HG03064 (cell line): ENCODE measurements around the gene ACADVL.

Source experiments
- ATAC-seq: cut with Tn5 transposase; IDR thresholded peaks from one replicate; pipeline ENCODE4 v1.9.1; 2021; ENCODE audit warnings: low read depth; ENCODE audit not compliant: unreplicated experiment

The ACADVL gene

DNA sequence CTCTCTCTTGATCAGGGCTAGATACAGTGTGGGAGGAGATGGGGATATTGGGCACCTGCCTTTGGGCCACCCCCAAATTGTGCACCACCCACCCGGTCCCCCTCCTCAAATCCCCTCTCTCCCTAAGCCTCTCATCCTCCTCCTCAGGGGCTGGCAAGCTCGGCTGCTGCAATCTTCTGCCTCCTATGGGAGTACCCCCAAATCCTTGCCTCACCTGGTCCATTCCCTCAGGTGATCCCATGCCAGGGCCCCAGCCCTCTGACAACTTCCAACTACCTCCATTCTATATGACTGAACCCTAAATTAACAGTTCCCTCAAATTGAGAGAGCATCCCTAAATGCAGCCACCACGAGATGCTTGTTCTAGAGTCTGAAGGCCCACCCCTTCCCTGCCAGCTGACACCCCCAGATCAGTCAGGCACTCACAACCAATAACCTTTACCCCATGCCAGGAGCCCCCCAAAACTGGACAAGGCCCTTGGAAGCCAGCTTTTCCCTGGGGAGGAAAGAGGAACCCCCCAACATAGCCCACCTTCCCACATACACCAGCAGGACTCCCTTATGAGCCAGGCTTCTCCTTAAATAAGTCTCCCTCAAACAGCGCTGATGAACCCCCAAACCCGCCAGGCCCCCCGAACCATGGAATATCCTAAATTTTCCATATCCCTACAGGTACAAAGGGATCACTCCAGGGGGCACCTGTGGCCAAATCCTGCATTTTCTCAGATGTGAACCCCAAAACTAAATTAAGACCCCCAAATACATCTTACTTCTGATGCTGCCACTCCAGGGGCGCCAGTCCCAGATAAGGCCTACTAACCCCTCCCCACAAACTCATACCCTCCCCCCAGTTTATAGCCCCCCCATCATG lies 3.3 kb upstream of the ACADVL start:
- ATAC-seq: no peak

DNA sequence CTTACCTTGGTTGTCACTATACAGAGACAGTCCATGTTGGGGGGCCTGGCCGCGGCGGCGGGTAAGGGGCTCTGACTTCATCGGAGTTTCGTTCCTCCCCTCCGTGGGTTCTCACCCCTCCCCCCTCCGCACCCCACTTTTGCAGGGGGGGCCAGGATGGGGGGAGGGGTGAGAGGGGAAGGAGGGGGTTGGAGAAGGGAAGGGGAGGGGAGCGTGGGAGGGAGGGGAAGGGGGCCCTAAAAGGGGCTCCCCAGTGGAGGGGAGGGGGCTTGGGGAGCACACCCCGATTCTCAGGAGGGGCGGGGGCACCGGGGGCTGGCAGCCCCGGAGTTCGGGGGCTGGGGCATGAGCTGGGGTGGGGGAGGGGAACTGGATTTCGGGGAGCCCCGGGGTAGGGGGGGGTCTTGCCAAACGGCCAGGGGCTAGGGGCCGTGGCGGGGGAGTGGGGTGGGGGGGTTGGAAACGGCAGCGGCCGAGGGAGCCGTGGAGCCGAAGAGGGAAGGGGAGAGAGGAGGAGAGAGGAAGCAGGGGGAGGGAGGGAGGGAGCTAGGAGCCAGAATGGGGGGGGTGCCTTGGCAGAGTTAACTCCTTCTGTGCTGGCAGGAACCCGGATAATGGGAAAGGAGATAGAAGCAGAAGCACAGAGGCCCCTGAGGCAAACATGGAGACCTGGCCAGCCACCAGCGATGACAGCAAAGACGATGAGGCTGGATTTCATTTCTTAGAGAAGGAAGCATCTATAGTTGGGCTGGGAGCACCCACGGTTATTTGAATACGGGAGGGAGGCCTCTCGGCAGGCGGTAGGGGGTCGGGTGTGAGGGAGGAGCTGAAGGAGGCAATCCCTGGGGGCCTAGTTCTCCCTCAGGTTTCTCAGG lies 2.4 kb upstream of the ACADVL start:
- ATAC-seq: no peak

DNA sequence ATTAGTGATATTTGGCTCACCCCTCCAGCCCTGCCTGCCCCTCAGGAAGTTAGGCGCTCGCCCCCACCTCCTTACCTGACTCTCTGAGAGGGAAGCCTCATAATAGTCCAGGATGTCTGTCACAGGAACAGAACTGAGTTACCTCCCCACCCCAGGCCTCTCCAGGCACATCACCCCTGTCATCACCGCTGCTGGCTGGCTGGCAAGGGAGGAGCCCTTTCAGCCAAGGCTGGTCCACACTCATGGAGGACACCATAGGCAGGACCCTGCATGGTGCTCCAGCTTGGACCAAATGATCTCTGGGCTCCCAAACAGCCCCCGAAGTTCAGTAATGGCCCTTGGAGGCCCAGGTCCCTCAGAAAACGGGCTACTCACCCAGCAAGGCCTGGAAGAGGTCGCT lies 1.6 kb upstream of the ACADVL start:
- no peak for ATAC-seq

DNA sequence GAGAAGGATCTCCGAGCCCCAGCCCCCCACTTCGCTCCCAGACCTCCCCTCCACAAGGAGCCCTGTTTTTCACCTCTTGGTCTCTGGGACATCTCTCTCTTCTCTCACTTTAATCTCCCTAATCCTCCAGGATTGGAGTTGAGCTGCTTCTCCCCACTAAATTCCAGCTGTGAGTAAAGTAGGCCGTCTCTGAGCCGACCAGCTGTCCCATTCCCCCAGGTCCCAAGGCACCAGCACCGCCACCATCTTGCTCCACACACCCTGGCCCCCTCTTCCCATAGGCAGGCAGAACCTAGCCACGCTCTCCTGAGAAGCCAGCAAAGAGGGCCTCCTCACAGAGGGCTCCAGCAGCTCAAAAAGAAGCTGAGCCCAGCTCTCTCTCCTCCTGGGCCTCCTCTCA lies 980 bp upstream of the ACADVL start:
- ATAC-seq: no peak

- ATAC-seq: no peak
Measured at GRCh38 chr17:7219229-7219811, 418 bp upstream of the ACADVL start.

GRCh38 chr17:7220593-7221277 lies 997 bp downstream of the ACADVL start:
- no peak for ATAC-seq

- no peak for ATAC-seq
Measured at GRCh38 chr17:7221278-7222092, 1.7 kb downstream of the ACADVL start.

GRCh38 chr17:7222093-7222971 lies 2.6 kb downstream of the ACADVL start:
- ATAC-seq: no peak

GRCh38 chr17:7222972-7223292 lies 3.2 kb downstream of the ACADVL start:
- no peak for ATAC-seq

GRCh38 chr17:7223375-7223774 lies 3.6 kb downstream of the ACADVL start:
- ATAC-seq: no peak

- no peak for ATAC-seq
Measured at GRCh38 chr17:7224110-7224509, 4.4 kb downstream of the ACADVL start.

- no peak for ATAC-seq
Measured at GRCh38 chr17:7224661-7225111, 4.9 kb downstream of the ACADVL start.

DNA sequence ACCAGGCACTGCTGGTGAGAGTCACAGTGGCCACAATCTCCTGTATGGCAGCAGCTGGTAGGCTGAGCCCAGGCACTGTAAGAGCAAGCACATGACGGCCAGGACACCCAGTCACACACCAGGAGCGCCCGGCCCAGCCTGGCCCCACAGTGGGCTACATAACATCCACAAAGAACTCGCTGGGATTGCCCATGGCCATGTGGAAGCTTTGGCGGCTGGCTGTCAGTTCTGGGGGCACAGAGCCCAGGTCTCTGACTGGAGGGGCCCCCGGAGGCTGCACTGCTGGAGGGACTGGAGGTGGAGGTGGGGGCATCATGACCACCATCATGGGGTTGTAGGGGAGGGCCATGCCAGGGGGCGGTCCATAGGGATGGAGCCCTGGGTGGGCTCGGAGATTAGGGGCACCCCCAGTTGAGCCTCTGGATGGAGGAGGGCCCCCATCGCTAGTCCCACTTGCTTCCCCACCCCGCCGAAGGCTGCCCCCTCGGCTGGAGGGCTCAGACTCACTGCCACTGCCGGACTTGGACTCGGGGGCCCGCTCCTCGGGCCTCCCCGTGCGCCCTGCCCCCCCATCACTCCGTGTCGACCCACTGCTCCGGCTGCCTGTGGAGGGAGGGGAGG lies 6.1 kb downstream of the ACADVL start:
- no peak for ATAC-seq

GRCh38 chr17:7226721-7227710 lies 7.3 kb downstream of the ACADVL start:
- no peak for ATAC-seq

DNA sequence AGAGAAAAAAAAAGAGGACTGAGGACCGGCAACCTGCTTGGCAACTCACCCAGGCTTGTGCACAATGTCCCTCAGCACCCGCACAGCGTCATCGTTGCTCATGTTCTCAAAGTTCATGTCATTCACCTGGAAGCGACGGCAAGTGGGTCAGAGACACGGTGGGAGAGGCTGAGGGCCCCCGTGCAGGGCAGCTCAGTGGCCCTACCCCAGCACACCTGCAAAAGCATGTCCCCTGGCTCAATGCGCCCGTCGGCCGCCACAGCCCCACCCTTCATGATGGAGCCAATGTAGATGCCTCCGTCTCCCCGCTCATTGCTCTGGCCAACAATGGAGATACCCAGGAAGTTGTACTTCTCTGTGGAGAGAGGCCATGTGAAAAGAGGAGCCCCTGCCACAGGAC lies 9.2 kb downstream of the ACADVL start:
- no peak for ATAC-seq

DNA sequence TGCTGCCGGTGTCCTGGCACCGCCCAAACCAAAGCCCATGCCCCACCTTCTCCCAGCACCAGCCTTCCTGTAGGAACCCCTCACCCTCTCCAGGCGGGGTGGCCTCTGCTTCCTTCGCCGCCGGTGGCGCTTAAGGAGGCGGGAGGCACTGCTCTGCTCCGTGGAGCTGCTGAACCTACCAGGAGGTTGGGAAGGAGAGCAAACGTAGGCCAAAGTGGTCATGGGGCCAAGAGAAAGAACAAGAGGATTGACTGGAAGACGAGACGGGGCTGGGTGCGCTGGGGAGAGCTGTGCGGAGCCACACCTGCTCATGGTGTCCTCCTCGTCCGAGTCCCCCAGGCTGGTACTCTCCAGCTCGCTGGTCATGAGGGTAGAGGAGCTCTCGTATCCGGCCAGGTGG lies 9.8 kb downstream of the ACADVL start:
- ATAC-seq: no peak

GRCh38 chr17:7232114-7232513 lies 12.4 kb downstream of the ACADVL start:
- ATAC-seq: no peak
